DMS79 (cell line): ENCODE results near the gene MYT1.
"Not testable (repeated sequence)": the region's sequence is repeated elsewhere in the genome, so short reads cannot be mapped to it uniquely, and the experiment has no call there.

Source experiments
- DNase-seq: peaks from one replicate; lab custom pipeline; 2025; lab: John Stamatoyannopoulos, UW

The MYT1 gene

GRCh38 chr20:64234291-64234791 is 70.1 kb downstream of the MYT1 start:
- no peak for DNase-seq

- not testable (repeated sequence) for DNase-seq
Observed at GRCh38 chr20:64234921-64235565, 70.8 kb downstream of the MYT1 start.

- DNase-seq, result no peak
Observed at GRCh38 chr20:64236137-64237088, 72.2 kb downstream of the MYT1 start.

GRCh38 chr20:64237316-64237715 is 73.1 kb downstream of the MYT1 start:
- no peak for DNase-seq

- no peak for DNase-seq
Observed at GRCh38 chr20:64238115-64238825, 74.0 kb downstream of the MYT1 start.

GRCh38 chr20:64238851-64239387 is 74.7 kb downstream of the MYT1 start:
- no peak for DNase-seq

- DNase-seq, result no peak
Observed at GRCh38 chr20:64239449-64240242, 75.4 kb downstream of the MYT1 start.

- DNase-seq, result no peak
Observed at GRCh38 chr20:64240243-64241015, 76.2 kb downstream of the MYT1 start.

GRCh38 chr20:64241061-64241460 is 76.8 kb downstream of the MYT1 start:
- no peak for DNase-seq

GRCh38 chr20:64242003-64242796 is 77.9 kb downstream of the MYT1 start:
- DNase-seq, result no peak

GRCh38 chr20:64242797-64243475 is 78.7 kb downstream of the MYT1 start:
- no peak for DNase-seq

GRCh38 chr20:64244281-64244805 is 80.1 kb downstream of the MYT1 start:
- DNase-seq, result no peak

- DNase-seq, result no peak
Observed at GRCh38 chr20:64244870-64245603, 80.8 kb downstream of the MYT1 start.

GRCh38 chr20:64245746-64246595 is 81.7 kb downstream of the MYT1 start:
- no peak for DNase-seq

GRCh38 chr20:64246616-64247306 is 82.5 kb downstream of the MYT1 start:
- no peak for DNase-seq

GRCh38 chr20:64247307-64247618 is 83.0 kb downstream of the MYT1 start:
- DNase-seq, result no peak
